K562 (cell line): Measurements from ENCODE around the gene MED19. TPM values are rescaled to one million over a fixed set of nuclear protein-coding genes. Genes with fewer than 3 reads are reported as not detected.

ENCODE experiments used
- ARID4B ChIP-seq: sonication (generic); formaldehyde crosslinking; IDR thresholded peaks from 2 replicates; pipeline ENCODE4 v1.8.0; 2022; ENCODE audit warnings: mild to moderate bottlenecking, missing genetic modification reagents
- C11orf30 ChIP-seq: fragments of 450-650 bp; IDR thresholded peaks from 2 replicates; pipeline ENCODE4 v1.6.1; 2016; ENCODE audit warnings: low read depth, mild to moderate bottlenecking
- CAMTA2 ChIP-seq: fragments of 250-450 bp; sonication (Bioruptor Pico); conservative IDR thresholded peaks from 2 replicates; pipeline ENCODE4 v1.5.1; 2022
- ELF2 ChIP-seq: fragments of 250-450 bp; sonication (Bioruptor Pico); IDR thresholded peaks from 2 replicates; pipeline ENCODE4 v1.5.0; 2021; ENCODE audit warnings: mild to moderate bottlenecking
- ESRRA ChIP-seq: fragments of 450-650 bp; IDR thresholded peaks from 2 replicates; pipeline ENCODE4 v1.6.1; 2014; ENCODE audit warnings: low read depth, mild to moderate bottlenecking, moderate library complexity, borderline replicate concordance
- MITF ChIP-seq: IDR thresholded peaks from 2 replicates; pipeline ENCODE4 v1.6.1; 2014; ENCODE audit warnings: antibody characterized with exemption
- MLLT1 ChIP-seq, 2 experiments: fragments of 450-650 bp; IDR thresholded peaks; 2 replicates each; pipeline ENCODE4 v1.6.1; 2016
- MXD1 ChIP-seq: fragments of 250-450 bp; sonication (Bioruptor Pico); IDR thresholded peaks from 2 replicates; pipeline ENCODE4 v1.8.0; 2021; ENCODE audit warnings: borderline replicate concordance, mild to moderate bottlenecking, moderate library complexity; ENCODE audit not compliant: poor library complexity, severe bottlenecking
- NCOA1 ChIP-seq: fragments of 450-650 bp; IDR thresholded peaks from 2 replicates; pipeline ENCODE4 v1.6.1; 2016; ENCODE audit warnings: low read depth
- NEUROD1 ChIP-seq: fragments of 150-350 bp; IDR thresholded peaks from 2 replicates; pipeline ENCODE4 v1.6.1; 2014; ENCODE audit warnings: borderline replicate concordance, low read length, low read depth; ENCODE audit not compliant: partially characterized antibody
- OTX1 ChIP-seq: fragments of 450-650 bp; formaldehyde crosslinking; IDR thresholded peaks from 2 replicates; pipeline ENCODE4 v1.4.0; 2022; ENCODE audit warnings: mild to moderate bottlenecking
- SLC30A9 ChIP-seq: fragments of 250-450 bp; sonication (Bioruptor Pico); IDR thresholded peaks from 2 replicates; pipeline ENCODE4 v1.8.0; 2022; ENCODE audit warnings: mild to moderate bottlenecking, moderate library complexity
- ZNF592 ChIP-seq: fragments of 450-650 bp; IDR thresholded peaks from 2 replicates; pipeline ENCODE4 v1.6.1; 2017; ENCODE audit warnings: antibody characterized with exemption, mild to moderate bottlenecking
- polyA plus RNA-seq, 8 experiments: library from polyadenylated mRNA; depleted of rRNA in 4 of 8; stranded (reverse) in 5 of 8; unstranded in 3 of 8; fragments of >200 nt; fragmentation: Nextera tagmentation in 2 of 8; fragmentation: Illumina TruSeq in 1 of 8; extraction: Ambion mirVana in 2 of 8; extraction: Trizol in 1 of 8; gene quantifications; 2 replicates each; pipeline versions ENCODE4 v1.2.1 to v1.2.3, GENCODE V29; 2011 to 2014; ENCODE audit warnings: inconsistent platforms in 1 of 8, missing spikeins in 1 of 8
- total RNA-seq, 7 experiments: library from RNA; depleted of rRNA in 6 of 7; stranded (reverse); fragments of >200 nt in 6 of 7; fragmentation: Illumina TruSeq in 2 of 7; extraction: Trizol in 2 of 7; gene quantifications; 2 replicates each; pipeline versions ENCODE4 v1.2.1 to v1.2.3, GENCODE V29; 2011 to 2021; ENCODE audit warnings: low replicate concordance in 1 of 7

The MED19 gene
- total and polyA plus RNA-seq, 9 of the 15 experiments (the other 6 are each of a cell fraction or from before 2014, with no cell fraction given): 7.3 to 23.5 (median 15.0) TPM

GRCh38 chr11:57741132-57742086 lies 29.4 kb upstream of the MED19 start, which contains the start of gene SELENOH (continued):
- peak; percentile 99 for TF ChIP-seq NCOA1
- TF ChIP-seq CAMTA2 (CRISPR knock-in tag): peak; percentile 82; the same call in 1 of the 2 replicates
- TF ChIP-seq OTX1 (CRISPR knock-in tag): peak; percentile 68; the same call in 1 of the 2 replicates
- TF ChIP-seq SLC30A9 (CRISPR knock-in tag): no peak
- TF ChIP-seq C11orf30: peak; percentile 96
- peak; percentile 71; the same call in 1 of the 2 replicates for TF ChIP-seq ZNF592
- TF ChIP-seq MITF: peak; percentile 92
- TF ChIP-seq ESRRA: peak; percentile 90
- TF ChIP-seq ARID4B (CRISPR knock-in tag): peak; percentile 99
- peak; percentile 94 for TF ChIP-seq ELF2
- TF ChIP-seq MLLT1 (IDR thresholded peaks at IDR 0.05): peak; percentile 56 to 61; a peak in 2 of 4 replicates
- TF ChIP-seq NEUROD1: peak; percentile 95
- TF ChIP-seq MXD1 (CRISPR knock-in tag): peak; percentile 94
